K562 (cell line): ENCODE results near the gene RNF112. TPM values are rescaled to one million over a fixed set of nuclear protein-coding genes. Genes with fewer than 3 reads are reported as not detected.

ENCODE experiments used
- ELF4 ChIP-seq: fragments of 450-650 bp; formaldehyde crosslinking; IDR thresholded peaks from 2 replicates; pipeline ENCODE4 v1.4.0; 2022; ENCODE audit warnings: missing genetic modification characterization
- MGA ChIP-seq: fragments of 450-650 bp; IDR thresholded peaks from 2 replicates; pipeline ENCODE4 v1.6.1; 2016; ENCODE audit warnings: mild to moderate bottlenecking, moderate library complexity
- RBFOX2 ChIP-seq: fragments of 200-400 bp; formaldehyde crosslinking; IDR thresholded peaks from 2 replicates; pipeline ENCODE4 v1.6.1; 2017; ENCODE audit warnings: low read depth, mild to moderate bottlenecking, low read length, moderate library complexity
- REST ChIP-seq, 2 experiments: fragments of 450-650 bp; formaldehyde crosslinking in 1 of 2; IDR thresholded peaks; 2 replicates each; pipeline versions ENCODE4 v1.4.0 to v1.6.1; 2014 to 2020; ENCODE audit warnings: mild to moderate bottlenecking in 2 of 2, borderline replicate concordance in 1 of 2, low read depth in 1 of 2
- SETDB1 ChIP-seq: IDR thresholded peaks from one replicate; pipeline ENCODE4 v1.6.1; 2012; ENCODE audit warnings: low read length, control low read depth, inconsistent platforms
- XRCC3 ChIP-seq: fragments of 450-650 bp; IDR thresholded peaks from 2 replicates; pipeline ENCODE4 v1.6.1; 2017; ENCODE audit warnings: mild to moderate bottlenecking, moderate library complexity
- polyA plus RNA-seq, 8 experiments: library from polyadenylated mRNA; depleted of rRNA in 4 of 8; stranded (reverse) in 5 of 8; unstranded in 3 of 8; fragments of >200 nt; fragmentation: Nextera tagmentation in 2 of 8; fragmentation: Illumina TruSeq in 1 of 8; extraction: Ambion mirVana in 2 of 8; extraction: Trizol in 1 of 8; gene quantifications; 2 replicates each; pipeline versions ENCODE4 v1.2.1 to v1.2.3, GENCODE V29; 2011 to 2014; ENCODE audit warnings: inconsistent platforms in 1 of 8, missing spikeins in 1 of 8
- total RNA-seq, 7 experiments: library from RNA; depleted of rRNA in 6 of 7; stranded (reverse); fragments of >200 nt in 6 of 7; fragmentation: Illumina TruSeq in 2 of 7; extraction: Trizol in 2 of 7; gene quantifications; 2 replicates each; pipeline versions ENCODE4 v1.2.1 to v1.2.3, GENCODE V29; 2011 to 2021; ENCODE audit warnings: low replicate concordance in 1 of 7

RNF112 gene
- total and polyA plus RNA-seq, 9 of the 15 experiments (the other 6 are each of a cell fraction or from before 2014, with no cell fraction given) = 0.05 TPM; not detected in 8

- TF ChIP-seq REST (IDR thresholded peaks at IDR 0.05; ENCODE audit: borderline replicate concordance) = no peak
- TF ChIP-seq REST (CRISPR knock-in tag; IDR thresholded peaks at IDR 0.05; ENCODE audit: low read depth) = no peak
- TF ChIP-seq SETDB1 = no peak
- no peak for TF ChIP-seq XRCC3
- TF ChIP-seq ELF4 (CRISPR knock-in tag) = no peak
- no peak for TF ChIP-seq MGA
- no peak for TF ChIP-seq RBFOX2
Measured at GRCh38 chr17:19417611-19418010, 6.6 kb downstream of the RNF112 start (continued).
